ENCODE measurements around the gene ERN1. TPM values are rescaled to one million over a fixed set of nuclear protein-coding genes. Genes with fewer than 3 reads are reported as not detected.

Gene ERN1
- total RNA-seq, 1 experiment from 2014 or later, result 6.5 TPM

- TF ChIP-seq, protein P1, sequence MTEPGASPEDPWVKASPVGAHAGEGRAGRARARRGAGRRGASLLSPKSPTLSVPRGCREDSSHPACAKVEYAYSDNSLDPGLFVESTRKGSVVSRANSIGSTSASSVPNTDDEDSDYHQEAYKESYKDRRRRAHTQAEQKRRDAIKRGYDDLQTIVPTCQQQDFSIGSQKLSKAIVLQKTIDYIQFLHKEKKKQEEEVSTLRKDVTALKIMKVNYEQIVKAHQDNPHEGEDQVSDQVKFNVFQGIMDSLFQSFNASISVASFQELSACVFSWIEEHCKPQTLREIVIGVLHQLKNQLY (CRISPR knock-in tag; IDR thresholded peaks at IDR 0.05), result no peak
Measured at GRCh38 chr17:64092113-64092512, 37.8 kb downstream of the ERN1 start (continued).

- Mint-ChIP-seq H3K4me1 (peaks cover 23% of the 10 kb centered on the region), H3K36me3 (peaks cover 8% of the 10 kb centered on the region), H3K9me3 (peaks cover 8% of the 10 kb centered on the region), H3K27me3 (ENCODE audit: low read depth) (no peaks in the 10 kb centered on the region), H3K27ac (no peak overlapping the region), H3K4me3 (no peak overlapping the region)
- CTCF ChIA-PET, result no interaction called here
- POLR2A ChIA-PET, result no interaction called here
- TF ChIP-seq ETV6 (CRISPR knock-in tag; IDR thresholded peaks at IDR 0.05), result no peak
- no peak for TF ChIP-seq TCF7 (CRISPR knock-in tag; IDR thresholded peaks at IDR 0.05; ENCODE audit: low read depth)
- no peak for TF ChIP-seq OVOL2 (CRISPR knock-in tag; IDR thresholded peaks at IDR 0.05; ENCODE audit: borderline replicate concordance)
- no peak for TF ChIP-seq ZNF232 (CRISPR knock-in tag; IDR thresholded peaks at IDR 0.05)
- TF ChIP-seq MYBL2 (CRISPR knock-in tag; IDR thresholded peaks at IDR 0.05), result no peak
- TF ChIP-seq, protein P2, sequence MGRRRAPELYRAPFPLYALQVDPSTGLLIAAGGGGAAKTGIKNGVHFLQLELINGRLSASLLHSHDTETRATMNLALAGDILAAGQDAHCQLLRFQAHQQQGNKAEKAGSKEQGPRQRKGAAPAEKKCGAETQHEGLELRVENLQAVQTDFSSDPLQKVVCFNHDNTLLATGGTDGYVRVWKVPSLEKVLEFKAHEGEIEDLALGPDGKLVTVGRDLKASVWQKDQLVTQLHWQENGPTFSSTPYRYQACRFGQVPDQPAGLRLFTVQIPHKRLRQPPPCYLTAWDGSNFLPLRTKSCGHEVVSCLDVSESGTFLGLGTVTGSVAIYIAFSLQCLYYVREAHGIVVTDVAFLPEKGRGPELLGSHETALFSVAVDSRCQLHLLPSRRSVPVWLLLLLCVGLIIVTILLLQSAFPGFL (CRISPR knock-in tag; IDR thresholded peaks at IDR 0.05; ENCODE audit: borderline replicate concordance), result no peak
- TF ChIP-seq SP1 (CRISPR knock-in tag; conservative IDR thresholded peaks at IDR 0.05), result no peak
- TF ChIP-seq ZNF416 (CRISPR knock-in tag; IDR thresholded peaks at IDR 0.05), result no peak
- TF ChIP-seq, protein P3, sequence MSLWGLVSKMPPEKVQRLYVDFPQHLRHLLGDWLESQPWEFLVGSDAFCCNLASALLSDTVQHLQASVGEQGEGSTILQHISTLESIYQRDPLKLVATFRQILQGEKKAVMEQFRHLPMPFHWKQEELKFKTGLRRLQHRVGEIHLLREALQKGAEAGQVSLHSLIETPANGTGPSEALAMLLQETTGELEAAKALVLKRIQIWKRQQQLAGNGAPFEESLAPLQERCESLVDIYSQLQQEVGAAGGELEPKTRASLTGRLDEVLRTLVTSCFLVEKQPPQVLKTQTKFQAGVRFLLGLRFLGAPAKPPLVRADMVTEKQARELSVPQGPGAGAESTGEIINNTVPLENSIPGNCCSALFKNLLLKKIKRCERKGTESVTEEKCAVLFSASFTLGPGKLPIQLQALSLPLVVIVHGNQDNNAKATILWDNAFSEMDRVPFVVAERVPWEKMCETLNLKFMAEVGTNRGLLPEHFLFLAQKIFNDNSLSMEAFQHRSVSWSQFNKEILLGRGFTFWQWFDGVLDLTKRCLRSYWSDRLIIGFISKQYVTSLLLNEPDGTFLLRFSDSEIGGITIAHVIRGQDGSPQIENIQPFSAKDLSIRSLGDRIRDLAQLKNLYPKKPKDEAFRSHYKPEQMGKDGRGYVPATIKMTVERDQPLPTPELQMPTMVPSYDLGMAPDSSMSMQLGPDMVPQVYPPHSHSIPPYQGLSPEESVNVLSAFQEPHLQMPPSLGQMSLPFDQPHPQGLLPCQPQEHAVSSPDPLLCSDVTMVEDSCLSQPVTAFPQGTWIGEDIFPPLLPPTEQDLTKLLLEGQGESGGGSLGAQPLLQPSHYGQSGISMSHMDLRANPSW (CRISPR knock-in tag; conservative IDR thresholded peaks at IDR 0.05; ENCODE audit: low read depth), result no peak
- no peak for TF ChIP-seq ZNF263 (CRISPR knock-in tag; IDR thresholded peaks at IDR 0.05; ENCODE audit: low read depth)
- TF ChIP-seq USF2 (CRISPR knock-in tag; IDR thresholded peaks at IDR 0.05), result no peak
- TF ChIP-seq NR3C1 (CRISPR knock-in tag; conservative IDR thresholded peaks at IDR 0.05; ENCODE audit: low read depth), result no peak
- no peak for TF ChIP-seq MXD4 (CRISPR knock-in tag; IDR thresholded peaks at IDR 0.05; ENCODE audit: borderline replicate concordance)
- TF ChIP-seq, protein P4, sequence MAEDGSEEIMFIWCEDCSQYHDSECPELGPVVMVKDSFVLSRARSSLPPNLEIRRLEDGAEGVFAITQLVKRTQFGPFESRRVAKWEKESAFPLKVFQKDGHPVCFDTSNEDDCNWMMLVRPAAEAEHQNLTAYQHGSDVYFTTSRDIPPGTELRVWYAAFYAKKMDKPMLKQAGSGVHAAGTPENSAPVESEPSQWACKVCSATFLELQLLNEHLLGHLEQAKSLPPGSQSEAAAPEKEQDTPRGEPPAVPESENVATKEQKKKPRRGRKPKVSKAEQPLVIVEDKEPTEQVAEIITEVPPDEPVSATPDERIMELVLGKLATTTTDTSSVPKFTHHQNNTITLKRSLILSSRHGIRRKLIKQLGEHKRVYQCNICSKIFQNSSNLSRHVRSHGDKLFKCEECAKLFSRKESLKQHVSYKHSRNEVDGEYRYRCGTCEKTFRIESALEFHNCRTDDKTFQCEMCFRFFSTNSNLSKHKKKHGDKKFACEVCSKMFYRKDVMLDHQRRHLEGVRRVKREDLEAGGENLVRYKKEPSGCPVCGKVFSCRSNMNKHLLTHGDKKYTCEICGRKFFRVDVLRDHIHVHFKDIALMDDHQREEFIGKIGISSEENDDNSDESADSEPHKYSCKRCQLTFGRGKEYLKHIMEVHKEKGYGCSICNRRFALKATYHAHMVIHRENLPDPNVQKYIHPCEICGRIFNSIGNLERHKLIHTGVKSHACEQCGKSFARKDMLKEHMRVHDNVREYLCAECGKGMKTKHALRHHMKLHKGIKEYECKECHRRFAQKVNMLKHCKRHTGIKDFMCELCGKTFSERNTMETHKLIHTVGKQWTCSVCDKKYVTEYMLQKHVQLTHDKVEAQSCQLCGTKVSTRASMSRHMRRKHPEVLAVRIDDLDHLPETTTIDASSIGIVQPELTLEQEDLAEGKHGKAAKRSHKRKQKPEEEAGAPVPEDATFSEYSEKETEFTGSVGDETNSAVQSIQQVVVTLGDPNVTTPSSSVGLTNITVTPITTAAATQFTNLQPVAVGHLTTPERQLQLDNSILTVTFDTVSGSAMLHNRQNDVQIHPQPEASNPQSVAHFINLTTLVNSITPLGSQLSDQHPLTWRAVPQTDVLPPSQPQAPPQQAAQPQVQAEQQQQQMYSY (CRISPR knock-in tag; IDR thresholded peaks at IDR 0.05), result no peak
- no peak for TF ChIP-seq USF1 (CRISPR knock-in tag; IDR thresholded peaks at IDR 0.05)
- TF ChIP-seq GABPB1 (CRISPR knock-in tag; IDR thresholded peaks at IDR 0.05), result no peak
- TF ChIP-seq ZBTB21 (CRISPR knock-in tag; IDR thresholded peaks at IDR 0.05; ENCODE audit: borderline replicate concordance), result no peak
- TF ChIP-seq ESRRA (CRISPR knock-in tag; IDR thresholded peaks at IDR 0.05; ENCODE audit: borderline replicate concordance), result no peak
- DNase-seq (ENCODE audit: low spot score) (no peak), ATAC-seq (no peak)
Measured at GRCh38 chr17:64091571-64091970, 38.4 kb downstream of the ERN1 start.

All from WTC11 (cell line).